Neural cell (in vitro differentiated cells): Measurements from ENCODE around the gene MFSD2A. TPM values are rescaled to one million over a fixed set of nuclear protein-coding genes. Genes with fewer than 3 reads are reported as not detected.

Experiments
- H2AFZ ChIP-seq: fragments of 200-600, 300-800 bp; sonication (generic), shearing (Covaris generic); 2 replicates; pipeline ENCODE4 v1.6.0; 2014; ENCODE audit warnings: low read depth, mild to moderate bottlenecking, antibody characterized with exemption, low read length, moderate library complexity
- H3F3A ChIP-seq: fragments of 200-600 bp; shearing (Covaris generic); 2 replicates; pipeline ENCODE4 v1.6.1; 2016; ENCODE audit warnings: mild to moderate bottlenecking, moderate library complexity, mixed read lengths, antibody characterized with exemption, low read length; ENCODE audit not compliant: insufficient read depth, poor library complexity, severe bottlenecking
- H3K27ac ChIP-seq: fragments of 200-600, 300-800 bp; sonication (generic), shearing (Covaris generic); 2 replicates; pipeline ENCODE4 v1.5.1; 2014; ENCODE audit warnings: mild to moderate bottlenecking, low read length, moderate library complexity
- H3K27me3 ChIP-seq: fragments of 300-800, 200-600 bp; sonication (generic), shearing (Covaris generic); 2 replicates; pipeline ENCODE4 v1.6.0; 2014; ENCODE audit warnings: mild to moderate bottlenecking, low read depth, low read length, moderate library complexity; ENCODE audit not compliant: insufficient read depth
- H3K36me3 ChIP-seq: fragments of 300-800, 200-600 bp; sonication (generic), shearing (Covaris generic); 2 replicates; pipeline ENCODE4 v1.5.1; 2014; ENCODE audit warnings: mild to moderate bottlenecking, antibody characterized with exemption, low read length, moderate library complexity; ENCODE audit not compliant: insufficient read depth
- H3K4me2 ChIP-seq: fragments of 300-800, 200-600 bp; sonication (generic), shearing (Covaris generic); 2 replicates; pipeline ENCODE4 v1.6.0; 2014; ENCODE audit warnings: mild to moderate bottlenecking, low read length
- H3K4me3 ChIP-seq: fragments of 300-800, 200-600 bp; sonication (generic), shearing (Covaris generic); 2 replicates; pipeline ENCODE4 v1.5.1; 2014; ENCODE audit warnings: mild to moderate bottlenecking, low read length, moderate library complexity
- H3K79me2 ChIP-seq: fragments of 200-600 bp; shearing (Covaris generic); replicated peaks from 2 replicates; pipeline ENCODE4 v1.6.0; 2014; ENCODE audit warnings: mild to moderate bottlenecking, low read length, moderate library complexity; ENCODE audit not compliant: insufficient read depth
- H3K9ac ChIP-seq: fragments of 300-800, 200-600 bp; sonication (generic), shearing (Covaris generic); 2 replicates; pipeline ENCODE4 v1.6.1; 2016; ENCODE audit warnings: mild to moderate bottlenecking, low read length, mixed read lengths
- H3K9me2 ChIP-seq: fragments of 200-600 bp; shearing (Covaris generic); 2 replicates; pipeline ENCODE4 v1.6.1; 2016; ENCODE audit warnings: mild to moderate bottlenecking, low read length, mixed read lengths; ENCODE audit not compliant: insufficient read depth
- H3K9me3 ChIP-seq: fragments of 200-600, 300-800 bp; sonication (generic), shearing (Covaris generic); 2 replicates; pipeline ENCODE4 v1.6.1; 2016; ENCODE audit warnings: mild to moderate bottlenecking, mixed run types, low read length, moderate library complexity, mixed read lengths
- H4K20me1 ChIP-seq: fragments of 200-600 bp; shearing (Covaris generic); 2 replicates; pipeline ENCODE4 v1.6.1; 2016; ENCODE audit warnings: mild to moderate bottlenecking, mixed run types; ENCODE audit not compliant: insufficient read depth
- CTCF ChIP-seq: fragments of 450-650 bp; IDR thresholded peaks from 2 replicates; pipeline ENCODE4 v1.5.1; 2014; ENCODE audit warnings: antibody characterized with exemption, mild to moderate bottlenecking, moderate library complexity; ENCODE audit not compliant: poor library complexity, severe bottlenecking
- EZH2 ChIP-seq: fragments of 200-600, 300-800 bp; shearing (Covaris generic), sonication (generic); IDR thresholded peaks from 2 replicates; pipeline ENCODE4 v1.6.1; 2014; ENCODE audit warnings: antibody characterized with exemption, low read length, borderline replicate concordance, mild to moderate bottlenecking; ENCODE audit not compliant: insufficient read depth, poor library complexity, severe bottlenecking
- MXI1 ChIP-seq: fragments of 450-650 bp; conservative IDR thresholded peaks from 2 replicates; pipeline ENCODE4 v1.6.1; 2014; ENCODE audit warnings: antibody characterized with exemption, mild to moderate bottlenecking; ENCODE audit not compliant: poor library complexity, severe bottlenecking
- POLR2AphosphoS5 ChIP-seq: IDR thresholded peaks from 2 replicates; pipeline ENCODE4 v1.6.1; 2012
- REST ChIP-seq: IDR thresholded peaks from 2 replicates; pipeline ENCODE4 v1.6.1; 2012; ENCODE audit warnings: borderline replicate concordance
- SMC3 ChIP-seq: fragments of 450-650 bp; conservative IDR thresholded peaks from 2 replicates; pipeline ENCODE4 v1.6.1; 2014; ENCODE audit warnings: antibody characterized with exemption, mild to moderate bottlenecking, moderate library complexity; ENCODE audit not compliant: poor library complexity
- TAF1 ChIP-seq: IDR thresholded peaks from 2 replicates; pipeline ENCODE4 v1.6.1; 2012; ENCODE audit warnings: low read depth
- polyA plus RNA-seq: library from polyadenylated mRNA; depleted of rRNA; stranded (reverse); fragments of >200 nt; gene quantifications from 2 replicates; pipeline ENCODE4 v1.2.3, GENCODE V29; 2014

MFSD2A gene
- polyA plus RNA-seq, 1 donor from 2014 or later, result 7.0 TPM

- H3K27me3 ChIP-seq, result no peaks in the 10 kb centered on the region
- no peak for TF ChIP-seq EZH2
- no peak for TF ChIP-seq REST
Observed at GRCh38 chr1:39964552-39964951, 9.6 kb downstream of the MFSD2A start.

GRCh38 chr1:39965044-39965443 is 10.1 kb downstream of the MFSD2A start:
- no peak overlapping the region for H3K9ac ChIP-seq
- TF ChIP-seq POLR2AphosphoS5 (no peak), EZH2 (no peak), SMC3 (no peak), CTCF (no peak)

More at GRCh38 chr1:39964552-39964951, 9.6 kb downstream of the MFSD2A start:
- Histone ChIP-seq H3K79me2 (no peaks in the 10 kb centered on the region), H3K4me3 (no peak overlapping the region), H4K20me1 (no peaks in the 10 kb centered on the region), H3K9ac (no peak overlapping the region), H3K9me2 (no peaks in the 10 kb centered on the region), H3K27ac (no peak overlapping the region), H3K9me3 (no peaks in the 10 kb centered on the region), H2AFZ (no peak overlapping the region), H3F3A (no peaks in the 10 kb centered on the region), H3K36me3 (no peaks in the 10 kb centered on the region), H3K4me2 (no peak overlapping the region)

GRCh38 chr1:39969048-39969447 is 14.1 kb downstream of the MFSD2A start:
- Histone ChIP-seq H2AFZ (no peak overlapping the region), H3K27me3 (no peaks in the 10 kb centered on the region), H3F3A (no peaks in the 10 kb centered on the region), H3K79me2 (no peaks in the 10 kb centered on the region), H3K9me3 (no peaks in the 10 kb centered on the region), H3K9ac (no peak overlapping the region), H3K9me2 (no peaks in the 10 kb centered on the region), H3K4me3 (no peak overlapping the region), H4K20me1 (no peaks in the 10 kb centered on the region), H3K27ac (no peak overlapping the region), H3K36me3 (no peaks in the 10 kb centered on the region), H3K4me2 (no peak overlapping the region)
- TF ChIP-seq POLR2AphosphoS5 (no peak), MXI1 (no peak), TAF1 (no peak)

More at GRCh38 chr1:39965044-39965443, 10.1 kb downstream of the MFSD2A start:
- Histone ChIP-seq H3K27ac (no peak overlapping the region), H2AFZ (no peak overlapping the region), H3K9me3 (no peaks in the 10 kb centered on the region), H3K79me2 (no peaks in the 10 kb centered on the region), H3K9me2 (no peaks in the 10 kb centered on the region), H3K36me3 (no peaks in the 10 kb centered on the region), H3K27me3 (no peaks in the 10 kb centered on the region), H3K4me2 (no peak overlapping the region), H3K4me3 (no peak overlapping the region), H4K20me1 (no peaks in the 10 kb centered on the region), H3F3A (no peaks in the 10 kb centered on the region)
